Loucy (cell line): Measurements from ENCODE around the gene UBE4B.

Experiments used
- H2AFZ ChIP-seq: fragments of 200-600 bp; sonication (generic); 2 replicates; pipeline ENCODE4 v1.6.0; 2016; ENCODE audit warnings: antibody characterized with exemption, mild to moderate bottlenecking, low read length, moderate library complexity
- H3F3A ChIP-seq: fragments of 200-600 bp; 2 replicates; pipeline ENCODE4 v1.6.0; 2016; ENCODE audit warnings: antibody characterized with exemption, low read depth, mild to moderate bottlenecking
- H3K27me3 ChIP-seq: fragments of 200-600 bp; sonication (generic); 2 replicates; pipeline ENCODE4 v1.6.1; 2014; ENCODE audit warnings: low read length, mild to moderate bottlenecking; ENCODE audit not compliant: insufficient read depth, poor library complexity, severe bottlenecking
- H3K36me3 ChIP-seq: fragments of 200-600 bp; sonication (generic); 2 replicates; pipeline ENCODE4 v1.6.1; 2016; ENCODE audit warnings: low read length; ENCODE audit not compliant: insufficient read depth
- H3K4me1 ChIP-seq: fragments of 200-600 bp; sonication (generic); 2 replicates; pipeline ENCODE4 v1.5.1; 2014; ENCODE audit warnings: low read length, mild to moderate bottlenecking; ENCODE audit not compliant: insufficient read depth, poor library complexity, severe bottlenecking
- H3K4me2 ChIP-seq: fragments of 200-600 bp; sonication (generic); 2 replicates; pipeline ENCODE4 v1.6.0; 2014; ENCODE audit warnings: antibody characterized with exemption, low read length, low read depth, mild to moderate bottlenecking; ENCODE audit not compliant: poor library complexity, severe bottlenecking
- H3K4me3 ChIP-seq: fragments of 200-600 bp; sonication (generic); 2 replicates; pipeline ENCODE4 v1.5.1; 2014; ENCODE audit warnings: low read length, mild to moderate bottlenecking, mixed read lengths; ENCODE audit not compliant: poor library complexity, severe bottlenecking
- H3K79me2 ChIP-seq: fragments of 200-600 bp; sonication (generic); 2 replicates; pipeline ENCODE4 v1.6.1; 2014; ENCODE audit warnings: low read length; ENCODE audit not compliant: insufficient read depth
- H3K9ac ChIP-seq: fragments of 200-600 bp; sonication (generic); 2 replicates; pipeline ENCODE4 v1.6.0; 2014; ENCODE audit warnings: mild to moderate bottlenecking, low read depth, low read length, moderate library complexity; ENCODE audit not compliant: poor library complexity, severe bottlenecking
- H3K9me2 ChIP-seq: fragments of 200-600 bp; sonication (generic); replicated peaks from 2 replicates; pipeline ENCODE4 v1.6.1; 2016; ENCODE audit warnings: low read depth, low read length, mixed read lengths
- H3K9me3 ChIP-seq: fragments of 200-600 bp; sonication (generic); 2 replicates; pipeline ENCODE4 v1.6.1; 2014; ENCODE audit warnings: mild to moderate bottlenecking, antibody characterized with exemption, low read length, low read depth; ENCODE audit not compliant: insufficient read depth
- H4K20me1 ChIP-seq: fragments of 200-600 bp; sonication (generic); 2 replicates; pipeline ENCODE4 v1.6.0; 2014; ENCODE audit warnings: antibody characterized with exemption, low read length, mild to moderate bottlenecking; ENCODE audit not compliant: insufficient read depth, poor library complexity, severe bottlenecking
- EZH2phosphoT487 ChIP-seq: fragments of 200-600 bp; IDR thresholded peaks from 2 replicates; pipeline ENCODE4 v1.6.1; 2018; ENCODE audit warnings: antibody characterized with exemption, mild to moderate bottlenecking, moderate library complexity, borderline replicate concordance
- TF ChIP-seq, protein P1 (sequence below): fragments of 200-600 bp; sonication (generic); conservative IDR thresholded peaks from 2 replicates; pipeline ENCODE4 v1.5.1; 2014; ENCODE audit warnings: mild to moderate bottlenecking, antibody characterized with exemption, low read length

Gene UBE4B

GRCh38 chr1:10179406-10180091, 146.8 kb downstream of the UBE4B start:
- H3K27me3 ChIP-seq: no peaks in the 10 kb centered on the region

DNA sequence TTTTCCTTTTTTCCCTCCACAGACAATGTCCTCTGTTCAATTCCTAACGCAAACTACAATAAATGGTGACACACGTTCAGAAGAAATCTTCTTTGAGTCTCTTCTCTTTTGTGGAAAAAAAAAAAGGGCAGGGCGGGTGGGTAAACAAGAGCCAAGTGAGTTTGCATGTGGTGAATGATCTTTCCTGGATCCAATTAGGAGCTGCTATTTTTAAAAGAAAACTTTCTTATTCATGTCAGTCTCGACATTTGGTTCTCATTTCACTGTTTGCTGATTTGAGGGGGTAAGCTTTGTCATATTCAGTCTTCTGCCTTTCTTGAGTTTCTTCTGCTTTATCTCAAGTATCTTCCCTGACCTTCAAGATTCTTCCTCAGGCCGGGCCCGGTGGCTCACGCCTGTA, 148.4 kb downstream of the UBE4B start:
- no peaks in the 10 kb centered on the region for H3F3A ChIP-seq
- no peak for TF ChIP-seq EZH2phosphoT487
- TF ChIP-seq, protein P1, sequence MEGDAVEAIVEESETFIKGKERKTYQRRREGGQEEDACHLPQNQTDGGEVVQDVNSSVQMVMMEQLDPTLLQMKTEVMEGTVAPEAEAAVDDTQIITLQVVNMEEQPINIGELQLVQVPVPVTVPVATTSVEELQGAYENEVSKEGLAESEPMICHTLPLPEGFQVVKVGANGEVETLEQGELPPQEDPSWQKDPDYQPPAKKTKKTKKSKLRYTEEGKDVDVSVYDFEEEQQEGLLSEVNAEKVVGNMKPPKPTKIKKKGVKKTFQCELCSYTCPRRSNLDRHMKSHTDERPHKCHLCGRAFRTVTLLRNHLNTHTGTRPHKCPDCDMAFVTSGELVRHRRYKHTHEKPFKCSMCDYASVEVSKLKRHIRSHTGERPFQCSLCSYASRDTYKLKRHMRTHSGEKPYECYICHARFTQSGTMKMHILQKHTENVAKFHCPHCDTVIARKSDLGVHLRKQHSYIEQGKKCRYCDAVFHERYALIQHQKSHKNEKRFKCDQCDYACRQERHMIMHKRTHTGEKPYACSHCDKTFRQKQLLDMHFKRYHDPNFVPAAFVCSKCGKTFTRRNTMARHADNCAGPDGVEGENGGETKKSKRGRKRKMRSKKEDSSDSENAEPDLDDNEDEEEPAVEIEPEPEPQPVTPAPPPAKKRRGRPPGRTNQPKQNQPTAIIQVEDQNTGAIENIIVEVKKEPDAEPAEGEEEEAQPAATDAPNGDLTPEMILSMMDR: no peak
- no peaks in the 10 kb centered on the region for H3K9me3 ChIP-seq
- H3K4me3 ChIP-seq: no peak overlapping the region
- H2AFZ ChIP-seq: no peak overlapping the region
- H3K9me2 ChIP-seq: no peaks in the 10 kb centered on the region
- no peaks in the 10 kb centered on the region for H3K4me1 ChIP-seq
- H3K36me3 ChIP-seq: peaks cover 10% of the 10 kb centered on the region; the same call in 1 of the 2 replicates
- H3K79me2 ChIP-seq: no peaks in the 10 kb centered on the region
- no peaks in the 10 kb centered on the region for H4K20me1 ChIP-seq
- H3K4me2 ChIP-seq: no peak overlapping the region
- H3K9ac ChIP-seq: no peak overlapping the region
- no peaks in the 10 kb centered on the region for H3K27me3 ChIP-seq

More at GRCh38 chr1:10179406-10180091, 146.8 kb downstream of the UBE4B start:
- H2AFZ ChIP-seq: no peak overlapping the region
- H4K20me1 ChIP-seq: no peaks in the 10 kb centered on the region
- H3K9me3 ChIP-seq: no peaks in the 10 kb centered on the region
- H3F3A ChIP-seq: no peaks in the 10 kb centered on the region
- TF ChIP-seq, protein P1: no peak
- no peak for TF ChIP-seq EZH2phosphoT487
- no peaks in the 10 kb centered on the region for H3K79me2 ChIP-seq
- no peak overlapping the region for H3K4me2 ChIP-seq
- H3K4me1 ChIP-seq: no peaks in the 10 kb centered on the region
- no peak overlapping the region for H3K4me3 ChIP-seq
- no peaks in the 10 kb centered on the region for H3K9me2 ChIP-seq
- H3K9ac ChIP-seq: no peak overlapping the region
- H3K36me3 ChIP-seq: peaks cover 10% of the 10 kb centered on the region; the same call in 1 of the 2 replicates

GRCh38 chr1:10185759-10186158, 153.0 kb downstream of the UBE4B start:
- Histone ChIP-seq H3K9me3 (no peaks in the 10 kb centered on the region), H3K4me2 (no peak overlapping the region), H3K9ac (no peak overlapping the region), H2AFZ (no peak overlapping the region), H3K4me3 (no peak overlapping the region), H3K4me1 (no peaks in the 10 kb centered on the region), H3F3A (no peaks in the 10 kb centered on the region), H3K79me2 (no peaks in the 10 kb centered on the region), H3K9me2 (no peaks in the 10 kb centered on the region), H3K27me3 (no peaks in the 10 kb centered on the region), H3K36me3 (no peaks in the 10 kb centered on the region), H4K20me1 (no peaks in the 10 kb centered on the region)
- TF ChIP-seq, protein P1: no peak
- TF ChIP-seq EZH2phosphoT487: no peak
